Caco-2 (cell line): ENCODE measurements around the gene MAP7. TPM values are rescaled to one million over a fixed set of nuclear protein-coding genes. Genes with fewer than 3 reads are reported as not detected.

Experiments used
- BruUV-seq: library from RNA; stranded (reverse); fragments of 400-500 nt; replicated peaks from 2 replicates; lab custom pipeline; 2021; lab: Mats Ljungman, UMichigan
- CTCF ChIA-PET: fragments of 300-600 bp; sonication (Branson Sonifier 250); formaldehyde crosslinking; loops from one replicate; lab custom pipeline; 2022; ENCODE audit warnings: antibody characterized with exemption; lab: Charles Lee
- POLR2A ChIA-PET: fragments of 300-600 bp; sonication (Branson Sonifier 250); formaldehyde crosslinking; loops from one replicate; lab custom pipeline; 2022; ENCODE audit warnings: antibody characterized with exemption; lab: Charles Lee
- DNase-seq, 2 experiments: peaks; one replicate each; pipeline versions ENCODE4 v3.0.0 to v3.0.0-alpha.2; 2020 to 2022
- H3K27me3 ChIP-seq: replicated peaks from 2 replicates; pipeline ENCODE4 v1.6.0; 2011; ENCODE audit warnings: low read length; ENCODE audit not compliant: control insufficient read depth, insufficient read depth
- H3K36me3 ChIP-seq: 2 replicates; pipeline ENCODE4 v1.5.1; 2011; ENCODE audit warnings: low read length; ENCODE audit not compliant: control insufficient read depth, insufficient read depth
- H3K4me1 ChIP-seq: fragments of 250-450 bp; sonication (Bioruptor Pico); 2 replicates; pipeline ENCODE4 v1.5.1; 2020; ENCODE audit warnings: mild to moderate bottlenecking
- H3K4me3 ChIP-seq: 2 replicates; pipeline ENCODE4 v1.5.1; 2011; ENCODE audit warnings: low read depth, mild to moderate bottlenecking, control low read depth, low read length
- H3K9me3 ChIP-seq: fragments of 250-450 bp; sonication (Bioruptor Pico); 2 replicates; pipeline ENCODE4 v1.5.1; 2020; ENCODE audit warnings: mild to moderate bottlenecking, moderate library complexity
- H3K27ac Mint-ChIP-seq: one replicate; pipeline ENCODE4 v1.8.0; 2022; ENCODE audit warnings: mixed read lengths; ENCODE audit not compliant: unreplicated experiment
- H3K27me3 Mint-ChIP-seq: one replicate; pipeline ENCODE4 v1.8.0; 2022; ENCODE audit warnings: mixed read lengths; ENCODE audit not compliant: insufficient read depth, unreplicated experiment
- H3K36me3 Mint-ChIP-seq: one replicate; pipeline ENCODE4 v1.8.0; 2022; ENCODE audit warnings: mild to moderate bottlenecking, mixed read lengths; ENCODE audit not compliant: insufficient read depth, unreplicated experiment
- H3K4me1 Mint-ChIP-seq: one replicate; pipeline ENCODE4 v1.8.0; 2022; ENCODE audit warnings: low read depth, mixed read lengths; ENCODE audit not compliant: unreplicated experiment
- H3K4me3 Mint-ChIP-seq: one replicate; pipeline ENCODE4 v1.8.0; 2022; ENCODE audit warnings: mild to moderate bottlenecking, moderate library complexity, mixed read lengths; ENCODE audit not compliant: unreplicated experiment
- H3K9me3 Mint-ChIP-seq: one replicate; pipeline ENCODE4 v1.8.0; 2022; ENCODE audit warnings: mixed read lengths; ENCODE audit not compliant: unreplicated experiment
- intact Hi-C: fragments of 100-400 bp; cut with micrococcal nuclease; formaldehyde crosslinking; loops from one replicate; pipeline ENCODE4 v1.10.0; 2022; ENCODE audit not compliant: unreplicated experiment
- total RNA-seq: library from RNA; stranded (reverse); gene quantifications from 2 replicates; pipeline ENCODE4 v1.2.3, GENCODE V29; 2022
- TF ChIP-seq, protein P1 (sequence below), 2 experiments: fragments of 200-600 bp in 1 of 2; IDR thresholded peaks; 1 replicate in 1 of 2; 2 replicates in 1 of 2; pipeline versions ENCODE4 v1.5.1 to v1.8.0; 2011 to 2022; ENCODE audit warnings: antibody characterized with exemption in 1 of 2, control low read depth in 1 of 2, inconsistent platforms in 1 of 2, low read depth in 1 of 2, low read length in 1 of 2, mild to moderate bottlenecking in 1 of 2, moderate library complexity in 1 of 2; ENCODE audit not compliant: insufficient read depth in 1 of 2, severe bottlenecking in 1 of 2, unreplicated experiment in 1 of 2

MAP7 gene
- total RNA-seq, 1 experiment from 2014 or later = 55.3 TPM

DNA sequence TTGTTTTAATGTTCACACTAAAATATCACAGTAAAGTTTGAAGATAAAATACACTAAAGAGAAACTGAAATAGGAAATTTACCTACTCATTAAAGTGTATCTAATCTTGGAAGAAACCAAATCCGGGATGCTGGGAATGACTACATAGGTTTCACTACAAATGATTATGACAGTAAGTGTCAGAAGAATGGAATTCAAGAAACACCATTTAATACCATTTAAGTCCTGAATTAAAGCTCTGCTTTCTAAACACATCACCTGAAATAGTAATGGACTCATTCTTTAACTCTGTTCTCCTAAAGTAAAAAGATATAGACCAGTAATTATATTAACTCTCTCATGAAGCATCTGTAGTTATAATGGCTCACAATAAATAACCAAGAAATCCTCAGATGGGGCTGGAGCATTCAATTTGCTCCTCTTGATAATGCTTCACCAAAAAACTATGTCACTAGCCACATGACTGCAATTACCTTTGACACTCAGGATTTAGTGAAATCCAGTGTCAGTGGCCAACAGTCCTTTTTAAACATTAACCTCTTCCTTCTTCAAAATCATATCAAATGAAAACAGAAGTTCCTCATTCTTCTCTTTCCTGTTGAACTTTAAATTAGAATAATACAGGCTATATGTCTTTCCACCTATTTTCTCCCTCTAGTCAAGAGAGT lies 41.4 kb downstream of the MAP7 start:
- Histone ChIP-seq H3K4me1 (peaks cover 11% of the 10 kb centered on the region; the same call in 1 of the 2 replicates), H3K4me3 (no peak overlapping the region), H3K9me3 (no peaks in the 10 kb centered on the region), H3K36me3 (no peaks in the 10 kb centered on the region), H3K27me3 (no peaks in the 10 kb centered on the region)
- H3K27me3 Mint-ChIP-seq = no peaks in the 10 kb centered on the region
- BruUV-seq = no TSS peak
- no peak overlapping the region for H3K27ac Mint-ChIP-seq
- H3K36me3 Mint-ChIP-seq = peaks cover 14% of the 10 kb centered on the region
- TF ChIP-seq, protein P1, sequence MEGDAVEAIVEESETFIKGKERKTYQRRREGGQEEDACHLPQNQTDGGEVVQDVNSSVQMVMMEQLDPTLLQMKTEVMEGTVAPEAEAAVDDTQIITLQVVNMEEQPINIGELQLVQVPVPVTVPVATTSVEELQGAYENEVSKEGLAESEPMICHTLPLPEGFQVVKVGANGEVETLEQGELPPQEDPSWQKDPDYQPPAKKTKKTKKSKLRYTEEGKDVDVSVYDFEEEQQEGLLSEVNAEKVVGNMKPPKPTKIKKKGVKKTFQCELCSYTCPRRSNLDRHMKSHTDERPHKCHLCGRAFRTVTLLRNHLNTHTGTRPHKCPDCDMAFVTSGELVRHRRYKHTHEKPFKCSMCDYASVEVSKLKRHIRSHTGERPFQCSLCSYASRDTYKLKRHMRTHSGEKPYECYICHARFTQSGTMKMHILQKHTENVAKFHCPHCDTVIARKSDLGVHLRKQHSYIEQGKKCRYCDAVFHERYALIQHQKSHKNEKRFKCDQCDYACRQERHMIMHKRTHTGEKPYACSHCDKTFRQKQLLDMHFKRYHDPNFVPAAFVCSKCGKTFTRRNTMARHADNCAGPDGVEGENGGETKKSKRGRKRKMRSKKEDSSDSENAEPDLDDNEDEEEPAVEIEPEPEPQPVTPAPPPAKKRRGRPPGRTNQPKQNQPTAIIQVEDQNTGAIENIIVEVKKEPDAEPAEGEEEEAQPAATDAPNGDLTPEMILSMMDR (IDR thresholded peaks at IDR 0.05; ENCODE audit: insufficient read depth in 1 of 2, low read depth in 1 of 2, low read length in 1 of 2, severe bottlenecking in 1 of 2, unreplicated experiment in 1 of 2) = no peak
- H3K4me1 Mint-ChIP-seq = no peaks in the 10 kb centered on the region
- ChIA-PET POLR2A (no interaction called here), CTCF (no interaction called here)
- H3K4me3 Mint-ChIP-seq = no peak overlapping the region
- H3K9me3 Mint-ChIP-seq = no peaks in the 10 kb centered on the region
- no peak for DNase-seq
- intact Hi-C loops = no loop called here

DNA sequence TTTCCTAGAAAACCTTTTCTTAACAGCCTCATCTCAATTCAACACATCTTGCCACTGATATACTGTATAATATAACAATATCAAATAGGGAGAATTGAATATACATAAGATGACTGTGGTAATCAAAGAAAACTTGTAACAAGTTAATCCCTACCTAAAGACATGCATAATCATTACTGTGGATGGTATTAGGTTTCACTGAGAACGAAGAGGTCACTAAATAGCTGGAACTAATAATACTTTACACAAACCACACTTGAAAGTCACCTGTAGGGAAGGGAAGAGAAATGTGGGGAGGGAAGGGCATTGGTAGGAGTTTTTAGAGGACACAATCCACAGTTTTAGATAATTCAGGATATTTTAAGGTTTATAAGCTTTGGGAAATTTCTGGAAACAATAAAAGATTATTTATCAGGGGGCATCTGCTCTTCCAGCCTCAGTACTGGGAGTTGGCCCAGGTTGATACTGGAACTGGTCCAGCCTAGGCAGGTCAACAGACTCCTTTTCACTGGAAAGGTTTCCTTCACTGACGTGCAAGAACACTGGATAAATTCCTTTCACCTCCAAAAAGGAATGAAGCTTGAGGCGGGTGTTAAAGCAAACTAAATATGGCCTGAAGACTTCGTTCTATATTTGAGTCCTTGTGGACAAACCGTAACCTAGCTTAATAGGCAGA lies 44.0 kb downstream of the MAP7 start:
- TF ChIP-seq, protein P1 (IDR thresholded peaks at IDR 0.05; ENCODE audit: insufficient read depth in 1 of 2, low read depth in 1 of 2, low read length in 1 of 2, severe bottlenecking in 1 of 2, unreplicated experiment in 1 of 2) = no peak
- Mint-ChIP-seq H3K27ac (no peak overlapping the region), H3K9me3 (no peaks in the 10 kb centered on the region), H3K4me3 (no peak overlapping the region), H3K27me3 (no peaks in the 10 kb centered on the region), H3K36me3 (peaks cover 6% of the 10 kb centered on the region), H3K4me1 (no peaks in the 10 kb centered on the region)
- no peaks in the 10 kb centered on the region for H3K9me3 ChIP-seq
- H3K36me3 ChIP-seq = no peaks in the 10 kb centered on the region
- no TSS peak for BruUV-seq
- intact Hi-C loops = no loop called here
- ChIA-PET POLR2A (no interaction called here), CTCF (no interaction called here)
- no peaks in the 10 kb centered on the region for H3K27me3 ChIP-seq
- no peak overlapping the region for H3K4me3 ChIP-seq
- H3K4me1 ChIP-seq = peaks cover 4% of the 10 kb centered on the region; the same call in 1 of the 2 replicates
- no peak for DNase-seq

DNA sequence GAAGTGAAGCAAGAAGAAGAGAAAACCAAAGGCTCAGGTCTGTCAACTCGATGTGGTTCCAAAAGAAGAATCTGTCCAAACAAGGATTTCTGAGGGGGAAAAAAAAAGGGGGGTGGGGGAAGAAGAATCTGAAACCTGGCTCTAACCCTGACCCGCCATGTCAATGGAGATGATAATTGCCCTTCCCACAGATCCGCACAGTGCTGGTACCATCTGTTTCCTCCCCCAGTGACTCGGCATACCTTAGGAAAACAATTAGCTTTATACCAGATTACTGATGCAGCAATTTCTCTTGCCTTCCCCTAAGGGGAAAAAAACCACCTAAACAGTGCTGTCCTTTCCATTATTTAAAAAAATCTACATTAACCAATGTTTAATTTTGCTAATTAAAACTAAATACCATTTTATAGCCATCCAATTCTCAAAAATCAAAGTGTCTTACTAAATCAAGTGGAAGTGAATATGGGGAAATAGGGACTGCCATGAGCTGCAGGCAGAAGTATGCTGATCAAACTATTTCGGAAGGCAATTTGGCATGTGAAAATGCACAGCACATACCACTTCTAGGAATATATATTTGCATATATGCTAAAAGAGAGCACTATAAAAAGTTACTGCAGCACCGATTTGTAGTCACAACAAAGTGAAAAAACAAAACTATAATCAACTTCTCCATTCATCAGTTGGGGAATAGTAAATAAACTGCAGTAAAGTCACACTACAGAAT lies 46.8 kb downstream of the MAP7 start:
- no peaks in the 10 kb centered on the region for H3K4me1 Mint-ChIP-seq

More for the DNA sequence above, 46.8 kb downstream of the MAP7 start:
- H3K4me3 ChIP-seq = no peak overlapping the region
- Mint-ChIP-seq H3K36me3 (no peaks in the 10 kb centered on the region), H3K9me3 (no peaks in the 10 kb centered on the region), H3K27ac (no peak overlapping the region), H3K27me3 (no peaks in the 10 kb centered on the region), H3K4me3 (no peak overlapping the region)
- no TSS peak for BruUV-seq
- intact Hi-C loops = no loop called here
- H3K36me3 ChIP-seq = no peaks in the 10 kb centered on the region
- no peaks in the 10 kb centered on the region for H3K9me3 ChIP-seq
- peaks cover 4% of the 10 kb centered on the region; the same call in 1 of the 2 replicates for H3K4me1 ChIP-seq
- no peak for DNase-seq
- TF ChIP-seq, protein P1 (IDR thresholded peaks at IDR 0.05; ENCODE audit: insufficient read depth in 1 of 2, low read depth in 1 of 2, low read length in 1 of 2, severe bottlenecking in 1 of 2, unreplicated experiment in 1 of 2) = no peak
- CTCF ChIA-PET = no interaction called here
- no peaks in the 10 kb centered on the region for H3K27me3 ChIP-seq
- POLR2A ChIA-PET = no interaction called here
